GM12878 (cell line): ENCODE data around the gene GPSM1.

Source experiments
- EZH2 ChIP-seq: IDR thresholded peaks from 2 replicates; pipeline ENCODE4 v1.6.1; 2012; ENCODE audit warnings: low read depth, mild to moderate bottlenecking, control low read depth, inconsistent platforms, low read length, borderline replicate concordance; ENCODE audit not compliant: control insufficient read depth
- FOXM1 ChIP-seq: IDR thresholded peaks from 2 replicates; pipeline ENCODE4 v1.6.1; 2012; ENCODE audit warnings: low read depth, mild to moderate bottlenecking, inconsistent platforms, low read length, moderate library complexity
- NFXL1 ChIP-seq: fragments of 450-650 bp; IDR thresholded peaks from 2 replicates; pipeline ENCODE4 v1.6.1; 2017; ENCODE audit warnings: antibody characterized with exemption, mild to moderate bottlenecking, borderline replicate concordance
- RCOR1 ChIP-seq: conservative IDR thresholded peaks from 2 replicates; pipeline ENCODE4 v1.6.1; 2012; ENCODE audit warnings: low read depth, low read length, improper control_type of control experiment
- TCF3 ChIP-seq: IDR thresholded peaks from 2 replicates; pipeline ENCODE4 v1.6.1; 2012; ENCODE audit warnings: low read depth, mild to moderate bottlenecking, low read length, borderline replicate concordance; ENCODE audit not compliant: insufficient read depth
- ZNF384 ChIP-seq: IDR thresholded peaks from 2 replicates; pipeline ENCODE4 v1.6.1; 2012; ENCODE audit warnings: low read depth, mild to moderate bottlenecking, low read length, improper control_type of control experiment, borderline replicate concordance
- TF ChIP-seq, protein P1 (sequence below), 3 experiments: IDR thresholded peaks in 2 of 3; conservative IDR thresholded peaks in 1 of 3; 2 replicates each; pipeline ENCODE4 v1.5.1; 2011; ENCODE audit warnings: low read depth in 3 of 3, low read length in 3 of 3, mild to moderate bottlenecking in 3 of 3, control low read depth in 2 of 3, moderate library complexity in 2 of 3, inconsistent platforms in 1 of 3, mixed read lengths in 1 of 3; ENCODE audit not compliant: control insufficient read depth in 2 of 3, insufficient read depth in 1 of 3; ENCODE audit errors: extremely low read depth in 1 of 3
- TF ChIP-seq, protein P2 (sequence below): IDR thresholded peaks from 2 replicates; pipeline ENCODE4 v1.6.1; 2011; ENCODE audit warnings: low read depth, low read length, improper control_type of control experiment, borderline replicate concordance
- TF ChIP-seq, protein P3 (sequence below): IDR thresholded peaks from 2 replicates; pipeline ENCODE4 v1.6.1; 2012; ENCODE audit warnings: mild to moderate bottlenecking, low read depth, low read length
- TF ChIP-seq, protein P4 (sequence below): fragments of 450-650 bp; IDR thresholded peaks from 2 replicates; pipeline ENCODE4 v1.6.1; 2017; ENCODE audit warnings: mild to moderate bottlenecking, moderate library complexity

DNA sequence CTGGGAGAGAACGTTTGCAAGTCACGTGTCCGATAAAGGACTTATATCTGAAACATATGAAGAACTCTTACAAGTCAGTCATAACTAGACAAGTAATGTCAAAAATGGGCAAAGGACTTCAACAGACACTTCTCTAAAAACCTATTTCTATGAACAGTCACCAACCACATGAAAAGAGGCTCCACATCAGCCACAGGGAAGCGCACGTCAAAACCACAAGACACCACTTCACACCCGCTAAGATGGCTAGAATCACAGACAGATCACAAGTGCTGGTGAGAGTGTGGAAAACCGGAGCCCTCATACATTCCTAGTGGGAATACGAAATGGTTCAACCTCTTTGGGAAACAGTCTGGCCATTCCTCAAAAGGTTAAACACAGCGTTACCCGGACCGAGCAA, 57.7 kb downstream of the GPSM1 start:
- TF ChIP-seq, protein P1, sequence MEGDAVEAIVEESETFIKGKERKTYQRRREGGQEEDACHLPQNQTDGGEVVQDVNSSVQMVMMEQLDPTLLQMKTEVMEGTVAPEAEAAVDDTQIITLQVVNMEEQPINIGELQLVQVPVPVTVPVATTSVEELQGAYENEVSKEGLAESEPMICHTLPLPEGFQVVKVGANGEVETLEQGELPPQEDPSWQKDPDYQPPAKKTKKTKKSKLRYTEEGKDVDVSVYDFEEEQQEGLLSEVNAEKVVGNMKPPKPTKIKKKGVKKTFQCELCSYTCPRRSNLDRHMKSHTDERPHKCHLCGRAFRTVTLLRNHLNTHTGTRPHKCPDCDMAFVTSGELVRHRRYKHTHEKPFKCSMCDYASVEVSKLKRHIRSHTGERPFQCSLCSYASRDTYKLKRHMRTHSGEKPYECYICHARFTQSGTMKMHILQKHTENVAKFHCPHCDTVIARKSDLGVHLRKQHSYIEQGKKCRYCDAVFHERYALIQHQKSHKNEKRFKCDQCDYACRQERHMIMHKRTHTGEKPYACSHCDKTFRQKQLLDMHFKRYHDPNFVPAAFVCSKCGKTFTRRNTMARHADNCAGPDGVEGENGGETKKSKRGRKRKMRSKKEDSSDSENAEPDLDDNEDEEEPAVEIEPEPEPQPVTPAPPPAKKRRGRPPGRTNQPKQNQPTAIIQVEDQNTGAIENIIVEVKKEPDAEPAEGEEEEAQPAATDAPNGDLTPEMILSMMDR (IDR thresholded peaks at IDR 0.05 in 2 of 3, conservative IDR thresholded peaks at IDR 0.05 in 1 of 3; ENCODE audit: control insufficient read depth in 2 of 3, extremely low read depth in 1 of 3, insufficient read depth in 1 of 3, low read depth in 3 of 3, low read length in 3 of 3): no peak
- TF ChIP-seq FOXM1 (no peak), RCOR1 (no peak), TCF3 (no peak), ZNF384 (no peak), EZH2 (no peak), NFXL1 (no peak)
- TF ChIP-seq, protein P2, sequence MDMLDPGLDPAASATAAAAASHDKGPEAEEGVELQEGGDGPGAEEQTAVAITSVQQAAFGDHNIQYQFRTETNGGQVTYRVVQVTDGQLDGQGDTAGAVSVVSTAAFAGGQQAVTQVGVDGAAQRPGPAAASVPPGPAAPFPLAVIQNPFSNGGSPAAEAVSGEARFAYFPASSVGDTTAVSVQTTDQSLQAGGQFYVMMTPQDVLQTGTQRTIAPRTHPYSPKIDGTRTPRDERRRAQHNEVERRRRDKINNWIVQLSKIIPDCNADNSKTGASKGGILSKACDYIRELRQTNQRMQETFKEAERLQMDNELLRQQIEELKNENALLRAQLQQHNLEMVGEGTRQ: no peak; the same call in 1 of the 2 replicates
- TF ChIP-seq, protein P3, sequence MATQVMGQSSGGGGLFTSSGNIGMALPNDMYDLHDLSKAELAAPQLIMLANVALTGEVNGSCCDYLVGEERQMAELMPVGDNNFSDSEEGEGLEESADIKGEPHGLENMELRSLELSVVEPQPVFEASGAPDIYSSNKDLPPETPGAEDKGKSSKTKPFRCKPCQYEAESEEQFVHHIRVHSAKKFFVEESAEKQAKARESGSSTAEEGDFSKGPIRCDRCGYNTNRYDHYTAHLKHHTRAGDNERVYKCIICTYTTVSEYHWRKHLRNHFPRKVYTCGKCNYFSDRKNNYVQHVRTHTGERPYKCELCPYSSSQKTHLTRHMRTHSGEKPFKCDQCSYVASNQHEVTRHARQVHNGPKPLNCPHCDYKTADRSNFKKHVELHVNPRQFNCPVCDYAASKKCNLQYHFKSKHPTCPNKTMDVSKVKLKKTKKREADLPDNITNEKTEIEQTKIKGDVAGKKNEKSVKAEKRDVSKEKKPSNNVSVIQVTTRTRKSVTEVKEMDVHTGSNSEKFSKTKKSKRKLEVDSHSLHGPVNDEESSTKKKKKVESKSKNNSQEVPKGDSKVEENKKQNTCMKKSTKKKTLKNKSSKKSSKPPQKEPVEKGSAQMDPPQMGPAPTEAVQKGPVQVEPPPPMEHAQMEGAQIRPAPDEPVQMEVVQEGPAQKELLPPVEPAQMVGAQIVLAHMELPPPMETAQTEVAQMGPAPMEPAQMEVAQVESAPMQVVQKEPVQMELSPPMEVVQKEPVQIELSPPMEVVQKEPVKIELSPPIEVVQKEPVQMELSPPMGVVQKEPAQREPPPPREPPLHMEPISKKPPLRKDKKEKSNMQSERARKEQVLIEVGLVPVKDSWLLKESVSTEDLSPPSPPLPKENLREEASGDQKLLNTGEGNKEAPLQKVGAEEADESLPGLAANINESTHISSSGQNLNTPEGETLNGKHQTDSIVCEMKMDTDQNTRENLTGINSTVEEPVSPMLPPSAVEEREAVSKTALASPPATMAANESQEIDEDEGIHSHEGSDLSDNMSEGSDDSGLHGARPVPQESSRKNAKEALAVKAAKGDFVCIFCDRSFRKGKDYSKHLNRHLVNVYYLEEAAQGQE: no peak
- TF ChIP-seq, protein P4, sequence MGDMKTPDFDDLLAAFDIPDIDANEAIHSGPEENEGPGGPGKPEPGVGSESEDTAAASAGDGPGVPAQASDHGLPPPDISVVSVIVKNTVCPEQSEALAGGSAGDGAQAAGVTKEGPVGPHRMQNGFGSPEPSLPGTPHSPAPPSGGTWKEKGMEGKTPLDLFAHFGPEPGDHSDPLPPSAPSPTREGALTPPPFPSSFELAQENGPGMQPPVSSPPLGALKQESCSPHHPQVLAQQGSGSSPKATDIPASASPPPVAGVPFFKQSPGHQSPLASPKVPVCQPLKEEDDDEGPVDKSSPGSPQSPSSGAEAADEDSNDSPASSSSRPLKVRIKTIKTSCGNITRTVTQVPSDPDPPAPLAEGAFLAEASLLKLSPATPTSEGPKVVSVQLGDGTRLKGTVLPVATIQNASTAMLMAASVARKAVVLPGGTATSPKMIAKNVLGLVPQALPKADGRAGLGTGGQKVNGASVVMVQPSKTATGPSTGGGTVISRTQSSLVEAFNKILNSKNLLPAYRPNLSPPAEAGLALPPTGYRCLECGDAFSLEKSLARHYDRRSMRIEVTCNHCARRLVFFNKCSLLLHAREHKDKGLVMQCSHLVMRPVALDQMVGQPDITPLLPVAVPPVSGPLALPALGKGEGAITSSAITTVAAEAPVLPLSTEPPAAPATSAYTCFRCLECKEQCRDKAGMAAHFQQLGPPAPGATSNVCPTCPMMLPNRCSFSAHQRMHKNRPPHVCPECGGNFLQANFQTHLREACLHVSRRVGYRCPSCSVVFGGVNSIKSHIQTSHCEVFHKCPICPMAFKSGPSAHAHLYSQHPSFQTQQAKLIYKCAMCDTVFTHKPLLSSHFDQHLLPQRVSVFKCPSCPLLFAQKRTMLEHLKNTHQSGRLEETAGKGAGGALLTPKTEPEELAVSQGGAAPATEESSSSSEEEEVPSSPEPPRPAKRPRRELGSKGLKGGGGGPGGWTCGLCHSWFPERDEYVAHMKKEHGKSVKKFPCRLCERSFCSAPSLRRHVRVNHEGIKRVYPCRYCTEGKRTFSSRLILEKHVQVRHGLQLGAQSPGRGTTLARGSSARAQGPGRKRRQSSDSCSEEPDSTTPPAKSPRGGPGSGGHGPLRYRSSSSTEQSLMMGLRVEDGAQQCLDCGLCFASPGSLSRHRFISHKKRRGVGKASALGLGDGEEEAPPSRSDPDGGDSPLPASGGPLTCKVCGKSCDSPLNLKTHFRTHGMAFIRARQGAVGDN: no peak
